Forelimb muscle (tissue), 1 donor: ENCODE measurements around the gene MON1A. TPM values are rescaled to one million over a fixed set of nuclear protein-coding genes. Genes with fewer than 3 reads are reported as not detected.

Source experiments
- DNase-seq: peaks from one replicate; pipeline ENCODE4 v3.0.0-alpha.2; 2013; ENCODE audit warnings: low read depth
- polyA plus RNA-seq: library from polyadenylated mRNA; unstranded; fragments of 120-200 nt; gene quantifications from one replicate; pipeline ENCODE4 v1.2.1, GENCODE V29; 2013; ENCODE audit not compliant: insufficient read length

MON1A gene
- polyA plus RNA-seq, 1 donor: 5.8 TPM

- DNase-seq: no peak
Observed at GRCh38 chr3:49889296-49889695, 40.3 kb downstream of the MON1A start.

DNA sequence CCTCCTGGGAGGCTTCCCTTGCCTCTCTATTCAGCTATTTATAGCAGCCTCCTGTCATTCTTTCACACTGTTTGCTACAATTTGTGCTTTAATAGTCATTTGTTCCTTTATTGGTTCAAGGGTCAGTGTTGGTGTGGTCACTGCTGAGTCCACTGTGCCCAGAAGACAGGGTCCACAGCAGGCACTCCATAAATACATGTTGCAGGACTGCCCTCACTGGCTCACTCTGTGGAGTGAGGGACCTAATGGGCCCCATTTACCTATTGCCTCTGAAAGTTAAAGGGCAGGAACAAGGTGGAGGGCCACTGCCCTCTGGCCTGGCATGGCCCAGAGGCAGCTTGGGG is 42.7 kb downstream of the MON1A start:
- DNase-seq: no peak

- DNase-seq: no peak
Observed at GRCh38 chr3:49883998-49884397, 45.6 kb downstream of the MON1A start.

GRCh38 chr3:49882166-49882565 is 47.4 kb downstream of the MON1A start:
- peak; percentile 59 for DNase-seq

- DNase-seq: no peak
Observed at GRCh38 chr3:49880581-49881315, 48.9 kb downstream of the MON1A start.

GRCh38 chr3:49879721-49880120 is 49.9 kb downstream of the MON1A start:
- DNase-seq: no peak

DNA sequence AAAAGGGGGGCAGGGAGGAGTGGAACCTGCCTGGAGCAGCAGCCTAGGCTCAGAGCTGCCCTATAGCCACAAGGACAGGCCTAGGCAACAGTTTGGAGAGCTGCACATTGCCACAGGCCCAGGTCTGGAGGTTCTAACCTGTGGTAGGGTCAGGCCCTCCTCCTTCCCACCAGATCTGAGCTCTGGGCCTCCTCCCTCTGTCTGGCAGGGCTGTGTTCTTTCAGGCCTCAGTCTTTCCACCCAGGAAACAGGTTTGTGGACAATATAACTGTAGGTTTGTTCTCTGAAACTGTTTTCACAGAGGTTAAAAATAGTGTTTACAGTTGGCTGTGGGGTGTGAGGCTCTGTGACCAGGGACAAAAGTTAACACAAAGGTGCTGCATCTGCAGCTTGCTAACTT is 50.9 kb downstream of the MON1A start:
- no peak for DNase-seq

- DNase-seq: no peak
Observed at GRCh38 chr3:49877716-49878115, 51.9 kb downstream of the MON1A start.

DNA sequence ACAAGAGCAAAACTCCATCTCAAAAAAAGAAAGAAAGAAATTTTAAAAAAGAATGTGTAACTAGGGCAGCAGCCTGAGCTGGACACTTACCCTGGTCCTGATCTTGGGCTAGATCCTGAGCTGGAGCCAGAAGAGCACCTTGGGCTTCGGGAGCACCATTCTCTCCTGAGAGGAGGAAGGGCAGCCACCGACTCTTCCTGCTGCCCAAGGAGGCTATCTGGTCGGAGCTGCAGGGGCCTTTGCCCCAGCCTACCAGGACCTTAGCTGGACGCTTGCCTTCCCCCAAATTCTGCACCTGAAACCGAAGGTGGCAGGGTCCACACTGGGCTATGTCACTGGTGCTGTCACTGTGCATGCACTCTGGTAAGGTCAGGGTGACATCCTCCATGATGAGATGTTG is 53.0 kb downstream of the MON1A start:
- DNase-seq: no peak

GRCh38 chr3:49873623-49874022 is 56.0 kb downstream of the MON1A start:
- no peak for DNase-seq

- no peak for DNase-seq
Observed at GRCh38 chr3:49872801-49873281, 56.8 kb downstream of the MON1A start.

GRCh38 chr3:49871531-49872153 is 58.0 kb downstream of the MON1A start:
- DNase-seq: no peak

- no peak for DNase-seq
Observed at GRCh38 chr3:49869525-49870126, 60.0 kb downstream of the MON1A start, which contains the start of gene CAMKV. CAMKV (minus strand) TSS chr3:49869906; CDS start chr3:49862388, 7,518 bp downstream.

- no peak for DNase-seq
Observed at GRCh38 chr3:49868862-49869466, 60.6 kb downstream of the MON1A start.

DNA sequence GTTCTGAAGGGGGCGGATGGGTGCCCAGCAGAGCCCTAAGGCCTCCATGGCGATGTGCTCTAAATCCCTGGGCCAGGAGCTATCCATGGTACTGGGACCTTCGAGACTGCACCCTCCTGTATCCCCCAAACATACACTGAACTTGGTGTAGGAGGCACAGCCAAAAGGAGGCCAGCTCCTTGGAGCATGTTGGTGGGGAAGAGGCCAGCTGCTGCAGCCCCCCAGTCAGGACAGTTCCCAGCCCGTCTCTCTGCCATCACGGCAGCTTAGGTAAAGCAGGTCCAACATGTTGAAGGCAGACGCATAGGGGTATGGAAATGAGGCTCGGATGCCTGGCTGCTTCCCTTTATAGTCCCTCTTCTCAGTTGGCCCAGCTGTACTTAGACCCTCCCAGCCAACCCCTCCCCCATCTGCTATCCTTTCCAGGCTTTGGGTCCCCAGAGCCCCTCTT is 61.7 kb downstream of the MON1A start:
- DNase-seq: no peak

DNA sequence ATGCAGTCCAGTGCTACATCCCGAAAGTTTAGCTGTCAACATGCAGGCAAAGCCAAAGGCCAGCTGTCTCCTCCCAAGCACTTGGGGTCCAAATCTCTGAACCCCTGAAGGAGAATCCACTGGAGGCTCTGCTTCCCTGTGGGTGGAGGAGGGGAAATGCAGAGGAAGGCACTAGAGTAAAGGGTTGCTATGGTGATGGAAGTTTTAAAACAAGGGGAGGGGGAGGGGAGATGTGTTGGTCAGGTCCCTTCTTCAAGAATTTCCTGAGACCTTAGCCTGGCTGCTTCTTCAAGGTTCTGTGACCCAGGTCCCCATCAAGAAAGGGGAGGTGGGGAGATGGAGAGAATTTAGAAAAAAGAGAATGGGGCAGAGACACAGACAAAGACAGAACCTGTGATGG is 62.2 kb downstream of the MON1A start:
- no peak for DNase-seq

- no peak for DNase-seq
Observed at GRCh38 chr3:49865198-49865784, 64.3 kb downstream of the MON1A start.

- DNase-seq: no peak
Observed at GRCh38 chr3:49864505-49864904, 65.1 kb downstream of the MON1A start.

DNA sequence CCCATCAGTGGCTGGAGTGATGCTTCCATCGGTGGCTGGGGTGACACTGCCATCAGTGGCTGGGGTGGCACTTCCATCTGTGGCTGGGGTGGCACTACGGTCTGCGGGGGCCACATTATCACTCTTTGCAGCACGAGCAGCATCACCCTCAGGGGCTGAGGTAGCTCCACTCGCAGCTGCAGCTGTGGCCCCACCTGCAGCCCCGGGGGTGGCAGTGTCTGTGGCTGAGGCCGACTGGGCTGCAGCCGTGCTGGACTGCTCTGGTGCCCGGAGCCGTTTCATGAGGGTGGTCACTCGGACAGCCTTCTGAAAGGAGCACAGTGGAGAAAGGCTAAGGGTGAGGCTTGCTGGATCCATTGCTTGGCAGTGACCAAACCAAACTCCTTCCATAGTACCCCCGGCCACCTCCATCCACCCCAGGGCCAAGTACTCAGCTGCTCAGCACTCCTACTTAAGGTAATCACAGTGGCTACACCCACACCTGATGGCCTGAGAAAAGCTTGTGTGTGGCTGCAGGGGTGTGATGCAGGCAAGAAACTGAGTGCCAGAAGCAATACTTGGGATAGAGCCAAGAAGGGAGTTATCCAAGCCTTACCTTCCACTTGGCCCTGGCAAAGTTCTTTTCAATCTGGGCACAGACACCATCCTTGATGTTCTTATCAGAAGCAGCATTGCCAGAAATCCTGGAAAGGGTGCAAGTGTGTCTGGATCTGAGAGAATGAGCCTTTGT is 69.9 kb downstream of the MON1A start:
- DNase-seq: no peak
